Measurements from ENCODE around the gene INCA1.

- TF ChIP-seq CTCF (IDR thresholded peaks at IDR 0.05; ENCODE audit: insufficient read depth, low read length) (no peak), POLR2AphosphoS5 (IDR thresholded peaks at IDR 0.05; ENCODE audit: low read depth) (no peak)
These were observed 37.9 kb downstream of the INCA1 start for GRCh38 chr17:4959261-4959965.
